OCI-LY7 (cell line): ENCODE measurements around the gene TRPM8. TPM values are rescaled to one million over a fixed set of nuclear protein-coding genes. Genes with fewer than 3 reads are reported as not detected.

Experiments used
- BruUV-seq: library from RNA; stranded (reverse); fragments of 400-500 nt; replicated peaks from 2 replicates; lab custom pipeline; 2021; lab: Mats Ljungman, UMichigan
- CTCF ChIA-PET: fragments of 300-600 bp; sonication (Branson Sonifier 250); formaldehyde crosslinking; loops from one replicate; lab custom pipeline; 2022; ENCODE audit warnings: antibody characterized with exemption; ENCODE audit not compliant: unreplicated experiment; lab: Charles Lee
- POLR2A ChIA-PET: fragments of 300-600 bp; sonication (Branson Sonifier 250); formaldehyde crosslinking; loops from one replicate; lab custom pipeline; 2022; ENCODE audit warnings: antibody characterized with exemption; lab: Charles Lee
- DNase-seq: peaks from one replicate; pipeline ENCODE4 v3.0.0-alpha.2; 2015; ENCODE audit warnings: low spot score
- H2AFZ ChIP-seq: fragments of 200-600 bp; sonication (generic), shearing (Covaris generic); 2 replicates; pipeline ENCODE4 v1.6.1; 2014; ENCODE audit warnings: mild to moderate bottlenecking, antibody characterized with exemption, low read length, moderate library complexity
- H3K27ac ChIP-seq: fragments of 200-600 bp; sonication (generic); 2 replicates; pipeline ENCODE4 v1.5.1; 2014; ENCODE audit warnings: mixed run types, low read depth, mild to moderate bottlenecking, moderate library complexity, low read length, inconsistent platforms; ENCODE audit not compliant: poor library complexity, severe bottlenecking
- H3K36me3 ChIP-seq: fragments of 200-600 bp; sonication (generic); 2 replicates; pipeline ENCODE4 v1.6.1; 2014; ENCODE audit warnings: mild to moderate bottlenecking, antibody characterized with exemption, low read length, moderate library complexity, mixed read lengths; ENCODE audit not compliant: insufficient read depth
- H3K4me1 ChIP-seq: fragments of 200-600 bp; sonication (generic); 2 replicates; pipeline ENCODE4 v1.5.1; 2014; ENCODE audit warnings: mild to moderate bottlenecking, low read length; ENCODE audit not compliant: insufficient read depth, poor library complexity, severe bottlenecking
- H3K4me2 ChIP-seq: fragments of 200-600 bp; sonication (generic); 2 replicates; pipeline ENCODE4 v1.6.1; 2014; ENCODE audit warnings: mild to moderate bottlenecking, low read length
- H3K4me3 ChIP-seq: fragments of 200-600 bp; sonication (generic); 2 replicates; pipeline ENCODE4 v1.5.1; 2014; ENCODE audit warnings: mild to moderate bottlenecking, low read depth, low read length; ENCODE audit not compliant: poor library complexity, severe bottlenecking
- H3K79me2 ChIP-seq: fragments of 200-600 bp; sonication (generic); 2 replicates; pipeline ENCODE4 v1.6.1; 2016; ENCODE audit warnings: low read depth, mild to moderate bottlenecking, low read length, moderate library complexity, mixed read lengths; ENCODE audit not compliant: insufficient read depth
- H3K9me2 ChIP-seq: fragments of 200-600 bp; sonication (generic); 2 replicates; pipeline ENCODE4 v1.6.1; 2016; ENCODE audit warnings: mild to moderate bottlenecking, low read length, mixed read lengths; ENCODE audit not compliant: insufficient read depth
- H3K9me3 ChIP-seq: fragments of 200-600 bp; sonication (generic); 2 replicates; pipeline ENCODE4 v1.6.1; 2014; ENCODE audit warnings: mild to moderate bottlenecking, mixed run types, low read length, mixed read lengths
- H4K20me1 ChIP-seq: fragments of 200-600 bp; sonication (generic); 2 replicates; pipeline ENCODE4 v1.6.1; 2014; ENCODE audit warnings: mild to moderate bottlenecking, antibody characterized with exemption, low read length, moderate library complexity, mixed read lengths; ENCODE audit not compliant: insufficient read depth
- CTCF ChIP-seq: fragments of 200-600 bp; sonication (generic); conservative IDR thresholded peaks from 2 replicates; pipeline ENCODE4 v1.5.1; 2014; ENCODE audit warnings: mild to moderate bottlenecking, antibody characterized with exemption, low read length, moderate library complexity, mixed read lengths
- EZH2phosphoT487 ChIP-seq: fragments of 200-600 bp; sonication (generic); IDR thresholded peaks from 2 replicates; pipeline ENCODE4 v1.6.1; 2018; ENCODE audit warnings: low read depth, borderline replicate concordance, mild to moderate bottlenecking, mixed run types, antibody characterized with exemption, low read length, moderate library complexity, mixed read lengths
- intact Hi-C: fragments of 100-400 bp; cut with micrococcal nuclease; formaldehyde crosslinking; loops from one replicate; pipeline ENCODE4 v1.10.0; 2022; ENCODE audit not compliant: unreplicated experiment
- total RNA-seq, 2 experiments: library from RNA; depleted of rRNA in 1 of 2; stranded (reverse); fragments of >200 nt in 1 of 2; shearing (Covaris generic) in 1 of 2; gene quantifications; 2 replicates each; pipeline ENCODE4 v1.2.3, GENCODE V29; 2014 to 2022

TRPM8 gene
- total RNA-seq, 2 experiments from 2014 or later = not detected

- H3K4me1 ChIP-seq = no peaks in the 10 kb centered on the region
- no peak overlapping the region for H3K4me3 ChIP-seq
- no peak overlapping the region for H3K4me2 ChIP-seq
- no TSS peak for BruUV-seq
- intact Hi-C loops = no loop called here
- 0 out of 2 replicates have a peak, but pooled peaks cover 7% of the 10 kb centered on the region for H3K9me3 ChIP-seq
- ChIA-PET CTCF (no interaction called here), POLR2A (interaction anchor here (0.6 kb wide), 2 partner anchors 371 to 660 kb away, joined by 3 read pairs; no protein-coding TSS in a partner anchor)
- no peaks in the 10 kb centered on the region for H4K20me1 ChIP-seq
- no peak for DNase-seq
- H3K36me3 ChIP-seq = no peaks in the 10 kb centered on the region
- H3K79me2 ChIP-seq = no peaks in the 10 kb centered on the region
- H3K27ac ChIP-seq = no peak overlapping the region
- TF ChIP-seq EZH2phosphoT487 (no peak), CTCF (no peak)
- H3K9me2 ChIP-seq = no peaks in the 10 kb centered on the region
- no peak overlapping the region for H2AFZ ChIP-seq
Measured at GRCh38 chr2:234033885-234034284, 116.7 kb downstream of the TRPM8 start.

- TF ChIP-seq CTCF = no peak
- no peak for TF ChIP-seq EZH2phosphoT487
- no TSS peak for BruUV-seq
- Histone ChIP-seq H3K79me2 (no peaks in the 10 kb centered on the region), H3K9me2 (no peaks in the 10 kb centered on the region), H2AFZ (no peak overlapping the region), H3K27ac (no peak overlapping the region), H3K36me3 (no peaks in the 10 kb centered on the region), H4K20me1 (no peaks in the 10 kb centered on the region), H3K9me3 (0 out of 2 replicates have a peak, but pooled peaks cover 7% of the 10 kb centered on the region), H3K4me1 (no peaks in the 10 kb centered on the region), H3K4me3 (no peak overlapping the region), H3K4me2 (no peak overlapping the region)
- no peak for DNase-seq
- intact Hi-C loops = no loop called here
- ChIA-PET CTCF (no interaction called here), POLR2A (no interaction called here)
Measured at GRCh38 chr2:234038076-234038802, 121.1 kb downstream of the TRPM8 start.

GRCh38 chr2:234044157-234044556 is 127.0 kb downstream of the TRPM8 start:
- Histone ChIP-seq H4K20me1 (no peaks in the 10 kb centered on the region), H3K9me2 (no peaks in the 10 kb centered on the region), H3K4me3 (no peak overlapping the region), H3K36me3 (no peaks in the 10 kb centered on the region), H3K4me2 (no peak overlapping the region), H3K4me1 (no peaks in the 10 kb centered on the region), H3K27ac (no peak overlapping the region), H3K79me2 (no peaks in the 10 kb centered on the region), H3K9me3 (no peaks in the 10 kb centered on the region), H2AFZ (no peak overlapping the region)
- CTCF ChIA-PET = no interaction called here
- DNase-seq = no peak
- POLR2A ChIA-PET = no interaction called here
- TF ChIP-seq CTCF = no peak
- intact Hi-C loops = no loop called here
- BruUV-seq = no TSS peak
